Osteoblast (primary cell): ENCODE measurements around the gene HYCC1. TPM values are rescaled to one million over a fixed set of nuclear protein-coding genes. Genes with fewer than 3 reads are reported as not detected.

ENCODE experiments used
- DNase-seq: peaks from one replicate; pipeline ENCODE4 v3.0.0; 2011; ENCODE audit warnings: low spot score, mixed read lengths; ENCODE audit not compliant: insufficient read length; ENCODE audit errors: missing footprints
- H2AFZ ChIP-seq: 2 replicates; pipeline ENCODE4 v1.6.0; 2011; ENCODE audit warnings: mild to moderate bottlenecking, low read length
- H3K27ac ChIP-seq: 2 replicates; pipeline ENCODE4 v1.5.1; 2011; ENCODE audit warnings: mild to moderate bottlenecking, low read depth, low read length, moderate library complexity
- H3K27me3 ChIP-seq: 2 replicates; pipeline ENCODE4 v1.6.0; 2012; ENCODE audit warnings: mild to moderate bottlenecking, control low read depth, inconsistent platforms, low read length, moderate library complexity; ENCODE audit not compliant: insufficient read depth
- H3K36me3 ChIP-seq: 2 replicates; pipeline ENCODE4 v1.5.1; 2011; ENCODE audit warnings: mild to moderate bottlenecking, low read length, control low read depth, moderate library complexity; ENCODE audit not compliant: insufficient read depth
- H3K4me1 ChIP-seq: 2 replicates; pipeline ENCODE4 v1.5.1; 2011; ENCODE audit warnings: mild to moderate bottlenecking, low read length, control low read depth, moderate library complexity; ENCODE audit not compliant: insufficient read depth
- H3K4me2 ChIP-seq: 2 replicates; pipeline ENCODE4 v1.6.0; 2011; ENCODE audit warnings: mild to moderate bottlenecking, low read length; ENCODE audit not compliant: insufficient read depth
- H3K4me3 ChIP-seq: fragments of 200-600 bp; sonication (generic); 3 replicates; pipeline ENCODE4 v1.5.1; 2012; ENCODE audit warnings: mild to moderate bottlenecking, low read length, inconsistent platforms; ENCODE audit not compliant: insufficient read depth
- H3K79me2 ChIP-seq: 2 replicates; pipeline ENCODE4 v1.6.0; 2012; ENCODE audit warnings: mild to moderate bottlenecking, low read length, control low read depth, inconsistent platforms; ENCODE audit not compliant: insufficient read depth
- H3K9me3 ChIP-seq: 2 replicates; pipeline ENCODE4 v1.5.1; 2011; ENCODE audit warnings: low read depth, low read length, control low read depth
- H4K20me1 ChIP-seq: 2 replicates; pipeline ENCODE4 v1.6.0; 2012; ENCODE audit warnings: mild to moderate bottlenecking, low read length, control low read depth; ENCODE audit not compliant: insufficient read depth
- total RNA-seq: library from RNA; depleted of rRNA; stranded (reverse); fragments of >200 nt; gene quantifications from 2 replicates; pipeline ENCODE4 v1.2.3, GENCODE V29; 2012
- TF ChIP-seq, protein P1 (sequence below): IDR thresholded peaks from 2 replicates; pipeline ENCODE4 v1.5.1; 2011; ENCODE audit warnings: mild to moderate bottlenecking, low read depth, low read length, moderate library complexity; ENCODE audit errors: extremely low read depth

The HYCC1 gene
- total RNA-seq, 1 donor = 121 TPM

DNA sequence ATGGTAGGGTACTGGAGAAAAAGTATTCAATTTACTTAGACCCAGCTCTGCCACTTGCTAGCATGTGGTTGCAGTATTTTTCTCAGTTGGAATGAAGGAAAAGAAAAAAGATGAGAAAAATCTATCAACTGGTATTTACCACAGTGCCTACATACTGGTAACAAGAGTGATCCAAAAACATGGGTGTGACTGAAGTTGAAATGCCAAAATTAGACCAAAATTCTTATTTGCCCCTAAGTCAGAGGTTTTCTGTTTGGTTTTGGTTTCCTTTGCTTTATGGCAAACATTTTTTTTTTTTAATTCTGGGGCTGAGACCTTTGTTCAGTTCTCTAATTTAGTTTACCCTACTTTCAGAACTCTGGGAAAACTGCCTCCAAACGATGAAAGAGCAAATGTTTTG is 12.3 kb downstream of the HYCC1 start:
- Histone ChIP-seq H3K27me3 (no peaks in the 10 kb centered on the region), H3K4me3 (no peak overlapping the region), H3K79me2 (peaks cover 88% of the 10 kb centered on the region), H3K4me2 (no peak overlapping the region), H3K9me3 (no peaks in the 10 kb centered on the region), H2AFZ (no peak overlapping the region), H3K4me1 (peaks cover 38% of the 10 kb centered on the region), H3K36me3 (no peaks in the 10 kb centered on the region), H4K20me1 (peaks cover 28% of the 10 kb centered on the region), H3K27ac (peak overlapping the region; percentile 9)
- no peak for DNase-seq
- TF ChIP-seq, protein P1, sequence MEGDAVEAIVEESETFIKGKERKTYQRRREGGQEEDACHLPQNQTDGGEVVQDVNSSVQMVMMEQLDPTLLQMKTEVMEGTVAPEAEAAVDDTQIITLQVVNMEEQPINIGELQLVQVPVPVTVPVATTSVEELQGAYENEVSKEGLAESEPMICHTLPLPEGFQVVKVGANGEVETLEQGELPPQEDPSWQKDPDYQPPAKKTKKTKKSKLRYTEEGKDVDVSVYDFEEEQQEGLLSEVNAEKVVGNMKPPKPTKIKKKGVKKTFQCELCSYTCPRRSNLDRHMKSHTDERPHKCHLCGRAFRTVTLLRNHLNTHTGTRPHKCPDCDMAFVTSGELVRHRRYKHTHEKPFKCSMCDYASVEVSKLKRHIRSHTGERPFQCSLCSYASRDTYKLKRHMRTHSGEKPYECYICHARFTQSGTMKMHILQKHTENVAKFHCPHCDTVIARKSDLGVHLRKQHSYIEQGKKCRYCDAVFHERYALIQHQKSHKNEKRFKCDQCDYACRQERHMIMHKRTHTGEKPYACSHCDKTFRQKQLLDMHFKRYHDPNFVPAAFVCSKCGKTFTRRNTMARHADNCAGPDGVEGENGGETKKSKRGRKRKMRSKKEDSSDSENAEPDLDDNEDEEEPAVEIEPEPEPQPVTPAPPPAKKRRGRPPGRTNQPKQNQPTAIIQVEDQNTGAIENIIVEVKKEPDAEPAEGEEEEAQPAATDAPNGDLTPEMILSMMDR = no peak

DNA sequence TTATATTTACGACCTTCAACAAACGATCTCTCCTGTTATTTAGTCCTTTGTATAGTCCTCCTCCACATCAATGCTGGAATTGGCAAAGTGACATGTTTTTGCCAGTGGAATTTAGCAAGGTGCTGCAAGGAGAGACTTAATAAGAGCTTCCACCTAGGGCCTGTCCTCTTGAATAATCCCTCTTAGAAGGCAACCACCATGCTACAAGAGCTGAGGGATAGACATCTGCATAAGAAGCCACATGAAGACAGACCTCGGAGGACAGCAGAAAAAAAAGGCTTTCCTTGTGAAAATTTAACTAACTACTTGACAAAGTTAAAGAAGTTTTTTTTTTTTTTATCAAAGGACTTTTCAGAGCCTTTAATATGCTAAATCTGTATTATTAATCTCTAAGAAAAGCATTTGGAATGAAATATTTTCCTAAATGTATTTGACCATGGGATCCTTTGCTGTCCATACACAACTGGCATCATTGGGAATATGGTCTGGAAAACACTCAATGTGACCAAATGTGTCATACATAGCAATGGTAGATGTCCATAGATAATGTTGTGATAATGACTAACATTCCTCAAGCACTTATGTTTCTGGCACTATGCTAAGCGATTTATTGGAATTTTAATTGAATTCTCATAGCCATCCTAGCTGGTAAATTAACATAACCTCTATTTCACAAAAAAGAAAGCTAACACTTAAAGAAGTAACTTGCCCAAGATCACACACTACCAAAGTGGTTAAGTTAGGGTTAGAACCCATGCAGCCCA is 13.2 kb downstream of the HYCC1 start:
- H3K4me3 ChIP-seq = no peak overlapping the region
- peaks cover 87% of the 10 kb centered on the region for H3K79me2 ChIP-seq
- H2AFZ ChIP-seq = no peak overlapping the region
- TF ChIP-seq, protein P1 = no peak
- H3K27ac ChIP-seq = peak overlapping the region; percentile 47
- H3K4me2 ChIP-seq = peak overlapping the region; percentile 5
- H3K4me1 ChIP-seq = peaks cover 38% of the 10 kb centered on the region
- H3K9me3 ChIP-seq = no peaks in the 10 kb centered on the region
- peaks cover 28% of the 10 kb centered on the region for H4K20me1 ChIP-seq
- no peaks in the 10 kb centered on the region for H3K27me3 ChIP-seq
- no peaks in the 10 kb centered on the region for H3K36me3 ChIP-seq
- DNase-seq = no peak

DNA sequence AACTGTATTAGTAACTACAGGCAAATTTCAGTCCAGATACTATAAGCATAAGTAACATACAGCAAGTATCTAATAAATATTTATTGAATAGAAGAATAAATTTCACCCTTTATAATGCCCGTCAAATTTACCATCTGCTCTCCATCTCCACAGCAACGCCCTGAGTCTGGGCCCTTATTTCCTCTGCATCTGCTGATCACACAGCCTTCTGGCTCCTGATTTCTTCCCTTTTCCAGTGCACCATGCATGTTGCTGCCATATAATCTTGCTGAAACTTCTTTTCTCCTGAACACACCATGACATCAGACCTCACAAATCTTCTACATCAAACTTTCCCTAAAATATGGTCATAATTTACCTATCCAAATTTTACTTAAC is 15.4 kb downstream of the HYCC1 start:
- no peaks in the 10 kb centered on the region for H3K27me3 ChIP-seq
- no peaks in the 10 kb centered on the region for H3K36me3 ChIP-seq
- TF ChIP-seq, protein P1 = no peak
- no peak overlapping the region for H3K4me3 ChIP-seq
- peaks cover 95% of the 10 kb centered on the region for H3K79me2 ChIP-seq
- no peaks in the 10 kb centered on the region for H3K9me3 ChIP-seq
- DNase-seq = no peak
- peaks cover 25% of the 10 kb centered on the region for H4K20me1 ChIP-seq
- H2AFZ ChIP-seq = no peak overlapping the region
- H3K27ac ChIP-seq = no peak overlapping the region
- H3K4me2 ChIP-seq = no peak overlapping the region
- peaks cover 26% of the 10 kb centered on the region for H3K4me1 ChIP-seq

DNA sequence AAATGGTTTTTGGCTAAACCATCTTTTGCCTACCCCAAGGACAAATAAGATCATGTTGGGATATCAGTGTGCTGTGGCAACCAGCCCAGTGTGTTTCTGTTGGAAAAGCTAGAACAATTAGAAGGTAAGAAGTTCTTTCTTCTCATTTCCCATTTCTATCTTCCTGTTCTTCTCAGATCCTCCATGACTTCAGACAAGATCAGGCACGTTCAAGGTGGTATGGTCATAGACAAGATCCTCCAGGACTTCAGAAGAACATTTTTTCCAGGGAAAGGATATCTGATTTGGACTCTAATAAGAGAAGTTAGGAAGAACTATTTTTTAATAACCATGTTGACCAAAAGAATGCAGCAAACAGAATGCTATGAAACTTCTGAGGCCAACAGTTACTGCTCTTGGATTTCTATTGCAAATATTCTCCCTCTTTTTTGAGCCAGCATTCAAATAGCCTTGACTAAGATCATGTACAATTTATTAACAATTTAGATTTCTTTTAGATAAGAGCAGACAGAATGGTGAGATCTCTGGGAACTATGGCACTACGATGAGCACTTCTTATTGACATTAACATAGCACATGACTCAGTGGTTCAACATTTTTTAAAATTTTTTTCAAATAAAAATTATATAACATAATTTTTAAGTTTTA is 15.9 kb downstream of the HYCC1 start:
- H3K36me3 ChIP-seq = no peaks in the 10 kb centered on the region
- H3K79me2 ChIP-seq = peaks cover 95% of the 10 kb centered on the region
- peak overlapping the region; percentile 38 for H3K27ac ChIP-seq
- peaks cover 28% of the 10 kb centered on the region for H4K20me1 ChIP-seq
- no peak overlapping the region for H3K4me2 ChIP-seq
- H3K4me1 ChIP-seq = peaks cover 24% of the 10 kb centered on the region
- TF ChIP-seq, protein P1 = no peak
- no peak for DNase-seq
- no peaks in the 10 kb centered on the region for H3K27me3 ChIP-seq
- H3K4me3 ChIP-seq = no peak overlapping the region
- H3K9me3 ChIP-seq = no peaks in the 10 kb centered on the region
- H2AFZ ChIP-seq = no peak overlapping the region
